K562 (cell line): ENCODE data around the gene ELK4. TPM values are rescaled to one million over a fixed set of nuclear protein-coding genes. Genes with fewer than 3 reads are reported as not detected.
A peak's percentile ranks its signal among the peaks of the same experiment; 100 is the strongest.

Source experiments
- ATAC-seq: fragments of 200-7000 bp; cut with Tn5 transposase; 3 replicates; pipeline ENCODE4 v1.9.1; 2020; ENCODE audit warnings: moderate library complexity
- BruUV-seq: library from RNA; stranded (reverse); fragments of 400-500 nt; replicated peaks from 2 replicates; lab custom pipeline; 2021; lab: Mats Ljungman, UMichigan
- CTCF ChIA-PET: fragments of 300-600 bp; formaldehyde crosslinking; extraction: SDS; loops from one replicate; lab custom pipeline; 2021; ENCODE audit warnings: low intra/inter-chr PET ratio; lab: Yijun Ruan, JAX
- POLR2A ChIA-PET: fragments of 300-600, 350-650 bp; sonication (Branson Sonifier 250); formaldehyde crosslinking; extraction: SDS; loops from one replicate; lab custom pipeline; 2021; ENCODE audit warnings: antibody characterized with exemption, inconsistent platforms; lab: Yijun Ruan, JAX
- DNase-seq, 4 experiments: peaks; one replicate each; pipeline versions ENCODE4 v3.0.0 to v3.0.0-alpha.2; 2011 to 2018; ENCODE audit warnings: low spot score in 3 of 4, mixed read lengths in 3 of 4; ENCODE audit errors: extremely low read depth in 1 of 4
- FAIRE-seq: peaks from 2 replicates; lab custom pipeline; 2011; peaks lifted over from hg19 to GRCh38; lab: Jason Lieb, UNC
- H2AFZ ChIP-seq: 2 replicates; pipeline ENCODE4 v1.6.0; 2011; ENCODE audit warnings: low read depth, low read length, control low read depth, inconsistent platforms
- H3K27ac ChIP-seq: fragments of 200-600 bp; 3 replicates; pipeline ENCODE4 v1.8.0; 2011; ENCODE audit warnings: low read depth, mild to moderate bottlenecking, control low read depth, inconsistent platforms, low read length, moderate library complexity, mixed read lengths; ENCODE audit errors: extremely low read depth
- H3K27me3 ChIP-seq, 2 experiments: fragments of 300-600 bp in 1 of 2; 2 replicates in 1 of 2; 3 replicates in 1 of 2; pipeline versions ENCODE4 v1.6.0 to v1.8.0; 2011; ENCODE audit warnings: inconsistent platforms in 2 of 2, low read length in 2 of 2, mild to moderate bottlenecking in 1 of 2, mixed read lengths in 1 of 2, moderate library complexity in 1 of 2; ENCODE audit not compliant: control insufficient read depth in 2 of 2, insufficient read depth in 2 of 2
- H3K36me3 ChIP-seq: fragments of 300-600 bp; 3 replicates; pipeline ENCODE4 v1.8.0; 2011; ENCODE audit warnings: mild to moderate bottlenecking, low read length, inconsistent platforms; ENCODE audit not compliant: control insufficient read depth, insufficient read depth
- H3K4me1 ChIP-seq, 2 experiments: fragments of 200-600 bp in 1 of 2; replicated peaks in 1 of 2; 2 replicates in 1 of 2; 3 replicates in 1 of 2; pipeline versions ENCODE4 v1.5.1 to v1.8.0; 2011; ENCODE audit warnings: inconsistent platforms in 2 of 2, low read length in 2 of 2, mild to moderate bottlenecking in 1 of 2, mixed read lengths in 1 of 2, moderate library complexity in 1 of 2; ENCODE audit not compliant: control insufficient read depth in 2 of 2, insufficient read depth in 2 of 2
- H3K4me2 ChIP-seq: 2 replicates; pipeline ENCODE4 v1.6.1; 2011; ENCODE audit warnings: low read length, control low read depth, inconsistent platforms, mixed read lengths; ENCODE audit not compliant: insufficient read depth
- H3K4me3 ChIP-seq: fragments of 200-600 bp; sonication (generic), shearing (Covaris generic); 2 replicates; pipeline ENCODE4 v1.5.1; 2016; ENCODE audit warnings: control low read depth, inconsistent platforms
- H3K79me2 ChIP-seq: fragments of 200-600 bp; 3 replicates; pipeline ENCODE4 v1.8.0; 2011; ENCODE audit warnings: low read length, inconsistent platforms; ENCODE audit not compliant: control insufficient read depth, insufficient read depth
- H3K9ac ChIP-seq, 2 experiments: 2 replicates each; pipeline versions ENCODE4 v1.6.0 to v1.6.1; 2011; ENCODE audit warnings: low read depth in 2 of 2, low read length in 2 of 2, control low read depth in 1 of 2, inconsistent platforms in 1 of 2, mild to moderate bottlenecking in 1 of 2, mixed read lengths in 1 of 2; ENCODE audit not compliant: insufficient read depth in 1 of 2
- H3K9me1 ChIP-seq: one replicate; pipeline ENCODE4 v1.6.0; 2011; ENCODE audit warnings: inconsistent platforms, mild to moderate bottlenecking, low read length, moderate library complexity; ENCODE audit not compliant: control insufficient read depth, insufficient read depth
- H3K9me3 ChIP-seq: replicated peaks from 2 replicates; pipeline ENCODE4 v1.5.1; 2011; ENCODE audit warnings: low read depth, low read length, inconsistent platforms; ENCODE audit not compliant: control insufficient read depth, insufficient read depth
- H4K20me1 ChIP-seq: replicated peaks from 2 replicates; pipeline ENCODE4 v1.6.1; 2011; ENCODE audit warnings: low read length, inconsistent platforms, mixed read lengths; ENCODE audit not compliant: control insufficient read depth, insufficient read depth
- CREB3 ChIP-seq: fragments of 450-650 bp; conservative IDR thresholded peaks from 2 replicates; pipeline ENCODE4 v1.6.1; 2016; ENCODE audit warnings: missing genetic modification characterization, low read depth, mild to moderate bottlenecking, missing compliant biosample characterization, moderate library complexity
- ZNF239 ChIP-seq: fragments of 250-450 bp; sonication (Bioruptor Pico); IDR thresholded peaks from 2 replicates; pipeline ENCODE4 v1.4.0; 2020; ENCODE audit warnings: mild to moderate bottlenecking
- ZNF24 ChIP-seq: fragments of 450-650 bp; IDR thresholded peaks from 2 replicates; pipeline ENCODE4 v1.6.1; 2016
- WGBS: fragments of 100-300 bp; shearing (Covaris generic); methylation state at CpG from one replicate; pipeline ENCODE4 v1.1.6; 2016; ENCODE audit warnings: low coverage, mixed read lengths; ENCODE audit not compliant: insufficient coverage; ENCODE audit errors: missing lambda C conversion rate; 5-methylcytosine and 5-hydroxymethylcytosine counted together
- in situ Hi-C: fragments of 300-500 bp; cut with MboI; formaldehyde crosslinking; loops from 4 replicates; pipeline ENCODE4 v1.15.0; 2018; ENCODE audit warnings: inconsistent platforms, mixed read lengths
- intact Hi-C: fragments of 100-400 bp; cut with micrococcal nuclease; formaldehyde crosslinking; loops from 2 replicates; pipeline ENCODE4 v1.14.2; 2022
- polyA plus RNA-seq, 8 experiments: library from polyadenylated mRNA; depleted of rRNA in 4 of 8; stranded (reverse) in 5 of 8; unstranded in 3 of 8; fragments of >200 nt; fragmentation: Nextera tagmentation in 2 of 8; fragmentation: Illumina TruSeq in 1 of 8; extraction: Ambion mirVana in 2 of 8; extraction: Trizol in 1 of 8; gene quantifications; 2 replicates each; pipeline versions ENCODE4 v1.2.1 to v1.2.3, GENCODE V29; 2011 to 2014; ENCODE audit warnings: inconsistent platforms in 1 of 8, missing spikeins in 1 of 8
- total RNA-seq, 7 experiments: library from RNA; depleted of rRNA in 6 of 7; stranded (reverse); fragments of >200 nt in 6 of 7; fragmentation: Illumina TruSeq in 2 of 7; extraction: Trizol in 2 of 7; gene quantifications; 2 replicates each; pipeline versions ENCODE4 v1.2.1 to v1.2.3, GENCODE V29; 2011 to 2021; ENCODE audit warnings: low replicate concordance in 1 of 7

Gene ELK4
- total and polyA plus RNA-seq, 9 of the 15 experiments (the other 6 are each of a cell fraction or from before 2014, with no cell fraction given): 2.0 to 21.7 (median 9.2) TPM

- Histone ChIP-seq H3K79me2 (no peaks in the 10 kb centered on the region), H4K20me1 (peaks cover 45% of the 10 kb centered on the region), H3K27me3 (peaks cover 68 to 85% of the 10 kb centered on the region in 2 experiments), H3K9ac (no peak overlapping the region), H3K4me2 (no peak overlapping the region), H3K4me1 (peaks cover 0 to 4% of the 10 kb centered on the region in 2 experiments; a peak in 1 of 5 replicates), H3K9me1 (no peaks in the 10 kb centered on the region), H3K36me3 (no peaks in the 10 kb centered on the region), H3K4me3 (no peak overlapping the region), H3K9me3 (no peaks in the 10 kb centered on the region), H2AFZ (no peak overlapping the region), H3K27ac (no peak overlapping the region)
- 0% methylated on average over 9 of the region's 9 CpGs for WGBS
- DNase-seq (no peak), FAIRE-seq (no peak), ATAC-seq (no peak)
- TF ChIP-seq CREB3 (tag) (no peak), ZNF24 (peak; percentile 66; the same call in 1 of the 2 replicates), ZNF239 (CRISPR knock-in tag) (peak; percentile 58; the same call in 1 of the 2 replicates)
- CTCF ChIA-PET: no interaction called here
- in situ Hi-C loops (no loop called here), intact Hi-C loops (no loop called here)
- POLR2A ChIA-PET: interaction anchor here (0.6 to 1.4 kb wide), 5 partner anchors 11 to 349 kb away, joined by 3 read pairs; no protein-coding TSS in a partner anchor
- no TSS peak for BruUV-seq
These were observed 52.8 kb downstream of the ELK4 start for GRCh38 chr1:205578780-205579571.
